Activated T-cell treated with anti-CD3 and anti-CD28 coated beads, Interleukin-2, amount 50 U/mL, for 48 hours (primary cell): Measurements from ENCODE around the gene LRRC4C.
"Not testable (repeated sequence)": the region's sequence is repeated elsewhere in the genome, so short reads cannot be mapped to it uniquely, and the experiment has no call there.

Experiments used
- DNase-seq, 2 experiments: peaks; one replicate each; pipeline ENCODE4 v3.0.0-alpha.2; 2020

The LRRC4C gene

GRCh38 chr11:41003339-41004282 lies 455.8 kb downstream of the LRRC4C start:
- DNase-seq: no peak

DNA sequence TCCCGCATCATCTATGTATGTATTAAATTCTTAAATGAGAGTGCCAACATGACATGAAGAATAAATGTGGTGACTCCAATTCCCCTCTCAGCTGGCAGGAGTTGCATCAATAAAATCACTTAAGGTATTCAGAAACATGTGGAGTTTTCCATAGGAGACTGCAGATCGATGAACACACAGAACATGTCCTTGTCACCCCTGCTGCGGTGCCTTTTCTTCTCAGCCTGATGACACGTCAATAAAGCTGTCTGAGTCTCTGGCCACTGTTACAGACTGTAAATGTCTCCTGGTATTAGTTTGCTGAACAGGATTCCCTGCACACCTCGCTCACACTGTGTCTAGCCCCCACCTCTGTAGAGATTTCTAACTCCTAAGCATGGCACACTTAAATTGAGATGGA lies 460.5 kb downstream of the LRRC4C start:
- DNase-seq: no peak

DNA sequence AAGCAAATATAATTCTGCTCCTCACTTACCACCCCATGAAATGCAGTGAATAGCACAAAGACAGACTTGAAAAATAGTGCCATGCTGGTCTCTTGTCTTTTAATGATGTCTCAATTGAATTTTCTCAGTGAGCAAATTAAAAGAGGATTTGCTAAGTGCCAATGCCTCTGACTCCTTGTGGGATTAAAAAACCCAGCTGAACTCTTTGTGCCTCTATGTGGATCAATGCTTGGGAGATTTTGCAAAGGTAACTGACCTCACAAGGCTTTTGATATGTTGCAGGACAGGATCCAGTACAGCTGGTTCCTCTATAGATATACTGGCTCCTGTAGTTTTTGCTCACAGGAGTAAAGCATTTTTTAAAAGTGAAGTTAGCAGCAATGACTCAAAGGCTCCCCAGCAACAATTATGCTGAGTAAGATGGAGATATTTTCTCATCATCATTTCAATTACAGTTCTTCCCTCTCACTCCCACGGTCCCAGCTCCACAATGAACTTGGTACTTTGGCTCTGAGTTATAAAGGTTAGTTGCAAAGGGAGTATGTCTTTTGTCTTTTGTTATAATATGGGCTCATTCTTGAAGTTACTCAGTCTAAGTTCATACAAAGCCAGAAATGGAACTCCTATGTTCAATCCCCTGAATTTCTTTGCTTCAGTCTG lies 471.5 kb downstream of the LRRC4C start:
- no peak for DNase-seq

- DNase-seq: no peak
Observed at GRCh38 chr11:40986320-40986719, 473.1 kb downstream of the LRRC4C start.

DNA sequence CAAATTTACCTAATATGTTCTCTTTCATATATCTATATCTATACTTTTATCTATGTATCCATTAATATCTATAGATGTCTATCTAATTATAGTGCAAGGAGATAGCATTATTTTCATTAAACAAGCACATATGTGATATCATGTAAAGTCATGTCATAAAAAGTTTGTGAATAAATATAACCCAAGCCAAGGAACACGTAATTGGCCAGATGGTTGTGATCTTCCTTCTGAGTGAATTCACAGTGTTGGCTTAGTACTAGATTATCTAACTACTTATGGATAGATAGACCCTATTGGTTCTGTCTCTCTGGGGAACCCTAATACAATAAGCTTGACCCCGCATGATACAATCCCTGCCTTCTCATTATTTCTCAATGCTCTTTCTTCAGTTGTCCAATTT lies 484.4 kb downstream of the LRRC4C start:
- DNase-seq: no peak

GRCh38 chr11:40974186-40974795 lies 485.2 kb downstream of the LRRC4C start:
- DNase-seq: no peak

- no peak for DNase-seq
Observed at GRCh38 chr11:40958707-40959106, 500.7 kb downstream of the LRRC4C start.

GRCh38 chr11:40952479-40952878 lies 507.0 kb downstream of the LRRC4C start:
- DNase-seq: no peak

DNA sequence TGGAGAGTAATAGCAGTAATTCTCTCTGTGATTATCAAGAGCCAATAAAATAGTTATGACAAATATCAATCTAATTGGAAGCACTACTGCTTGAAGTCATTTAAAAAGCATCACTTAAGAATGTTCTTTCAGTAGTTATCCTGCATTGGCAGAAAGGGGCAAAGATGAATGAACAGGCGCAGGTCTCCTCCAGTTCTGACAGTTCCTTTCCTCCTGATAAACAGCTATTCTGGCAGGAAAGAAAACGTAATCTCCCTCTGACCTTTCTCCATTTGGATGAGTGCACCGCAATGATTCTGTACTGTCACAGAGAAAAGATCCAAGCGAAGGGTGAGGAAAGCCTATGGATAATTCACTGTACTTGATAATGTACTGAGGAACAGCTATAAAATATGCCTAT lies 521.5 kb downstream of the LRRC4C start:
- DNase-seq: no peak

DNA sequence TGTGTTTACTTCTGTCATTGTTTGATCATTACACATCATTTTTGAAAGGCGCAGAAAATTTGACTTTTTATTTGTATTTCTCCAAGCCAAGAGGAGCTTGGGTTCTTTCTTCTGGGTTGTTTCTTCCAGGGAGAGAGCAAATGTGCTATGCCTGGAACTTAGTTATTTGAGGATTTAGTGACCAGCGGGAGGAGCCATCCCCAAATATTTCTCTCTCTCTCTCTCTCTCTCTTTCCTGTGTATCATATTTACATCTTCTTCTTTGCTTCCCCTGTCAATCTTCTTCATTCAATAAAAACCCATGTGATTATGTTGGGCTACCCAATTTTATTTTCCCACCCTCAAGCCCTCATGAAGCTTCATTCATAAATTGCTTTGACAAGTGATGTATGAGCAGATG lies 534.5 kb downstream of the LRRC4C start:
- no peak for DNase-seq

DNA sequence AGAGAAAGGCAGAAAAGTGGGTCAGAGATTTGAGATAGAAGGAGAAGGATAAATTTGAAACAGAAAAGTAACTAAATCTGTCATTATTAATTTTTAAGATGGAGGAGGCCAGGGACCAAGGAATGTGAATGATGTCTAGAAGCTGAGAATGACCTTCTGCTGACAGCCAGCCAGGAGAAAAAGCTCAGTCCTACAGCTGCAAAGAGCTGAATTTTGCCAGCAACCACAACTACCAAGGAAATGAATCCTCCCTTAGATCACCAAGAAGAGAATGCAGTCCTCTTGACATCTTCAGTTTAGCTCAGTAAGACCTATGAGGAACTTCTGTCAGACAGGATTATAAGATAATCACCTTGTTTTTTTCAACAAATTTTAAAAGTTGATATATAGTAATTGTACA lies 538.2 kb downstream of the LRRC4C start:
- no peak for DNase-seq

- DNase-seq: not testable (repeated sequence)
Observed at GRCh38 chr11:40910774-40911173, 548.7 kb downstream of the LRRC4C start.

GRCh38 chr11:40894501-40894900 lies 565.0 kb downstream of the LRRC4C start:
- DNase-seq: no peak

DNA sequence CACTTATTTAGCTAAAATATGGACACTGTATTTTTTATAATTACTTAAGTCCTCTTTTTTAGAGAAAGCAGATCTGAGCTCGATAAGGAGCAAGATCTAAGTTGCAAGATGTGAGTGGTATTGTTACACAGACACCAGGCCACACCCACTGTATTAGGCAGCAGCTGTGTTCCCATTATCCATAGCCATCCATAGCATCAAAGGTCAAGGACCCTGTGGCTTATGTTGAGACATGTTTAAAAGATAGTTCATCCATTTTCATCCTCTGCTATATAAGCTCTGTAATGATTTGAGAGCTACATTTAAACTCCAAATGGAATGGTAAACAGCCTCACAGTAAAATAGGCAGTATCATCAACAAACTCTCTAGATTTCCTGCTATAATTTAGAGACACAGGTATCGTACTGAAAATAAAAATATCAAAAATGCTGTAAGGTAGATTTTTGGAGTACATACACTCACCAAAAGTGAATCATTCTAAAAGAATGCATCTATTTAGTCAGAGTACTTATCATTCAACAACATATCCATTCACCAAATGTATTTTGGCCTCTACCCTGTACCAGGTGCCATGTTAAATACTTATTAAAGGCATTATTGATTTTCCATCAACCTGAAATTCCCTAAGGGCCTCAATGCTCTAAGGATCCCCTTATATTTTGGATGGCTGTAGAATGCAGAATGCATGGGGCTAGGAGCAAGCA lies 574.0 kb downstream of the LRRC4C start:
- no peak for DNase-seq

DNA sequence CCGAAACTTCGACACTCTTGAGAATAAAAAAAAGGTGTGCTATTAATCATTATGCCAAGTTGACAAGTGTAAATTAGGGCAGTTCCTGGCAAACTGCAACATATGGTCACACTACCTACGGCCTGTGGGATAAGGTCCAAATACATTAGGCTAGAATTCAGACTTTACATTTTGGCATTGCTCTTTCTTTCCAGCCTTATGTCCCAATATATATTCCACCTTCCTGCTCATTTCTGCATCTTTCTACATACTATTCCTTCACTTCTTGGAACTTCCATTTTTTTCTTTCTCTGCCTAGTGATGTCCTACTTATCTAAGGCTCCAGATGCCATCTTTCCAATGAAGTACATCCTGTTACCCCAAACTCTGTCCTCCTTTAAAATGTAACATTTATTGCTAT lies 577.2 kb downstream of the LRRC4C start:
- DNase-seq: no peak

DNA sequence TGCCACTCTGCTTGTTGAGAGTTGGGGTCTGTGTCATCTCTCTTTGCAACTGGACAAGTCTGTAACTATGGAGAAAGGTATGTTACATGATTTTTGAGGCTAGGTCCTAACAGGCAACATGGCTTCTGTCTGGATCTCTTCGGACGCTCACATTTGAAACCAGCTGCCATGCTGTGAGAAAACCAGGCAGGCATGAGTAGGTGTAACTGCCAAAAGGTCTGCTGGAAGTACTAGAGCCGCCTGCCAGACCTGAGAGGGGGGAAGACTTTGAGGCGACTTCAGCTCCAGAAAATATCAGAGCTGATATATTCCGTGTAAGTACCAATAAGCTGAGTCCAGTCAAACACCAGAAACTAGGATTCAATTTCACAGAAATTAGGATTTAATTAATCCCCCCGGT lies 579.5 kb downstream of the LRRC4C start:
- DNase-seq: no peak

DNA sequence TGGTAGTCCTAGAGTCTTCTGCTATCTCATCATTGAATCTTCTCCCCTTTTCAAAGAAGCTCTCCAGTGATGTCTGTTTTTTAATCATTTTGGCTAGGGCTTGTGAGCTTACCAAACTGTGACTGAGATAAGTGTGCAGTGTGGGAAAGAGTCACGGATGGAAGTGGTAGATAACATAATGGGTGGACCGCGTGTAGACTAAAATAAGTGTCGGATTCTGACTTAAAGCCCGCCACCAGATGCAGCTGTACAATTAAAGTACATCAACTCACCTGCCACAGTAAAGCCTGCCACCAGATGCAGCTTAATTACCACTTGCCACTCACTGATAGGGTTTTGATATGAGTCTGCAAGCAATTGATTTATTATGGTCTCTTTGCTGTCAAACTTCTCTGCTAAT lies 581.5 kb downstream of the LRRC4C start:
- DNase-seq: no peak

GRCh38 chr11:40877256-40877655 lies 582.2 kb downstream of the LRRC4C start:
- no peak for DNase-seq

DNA sequence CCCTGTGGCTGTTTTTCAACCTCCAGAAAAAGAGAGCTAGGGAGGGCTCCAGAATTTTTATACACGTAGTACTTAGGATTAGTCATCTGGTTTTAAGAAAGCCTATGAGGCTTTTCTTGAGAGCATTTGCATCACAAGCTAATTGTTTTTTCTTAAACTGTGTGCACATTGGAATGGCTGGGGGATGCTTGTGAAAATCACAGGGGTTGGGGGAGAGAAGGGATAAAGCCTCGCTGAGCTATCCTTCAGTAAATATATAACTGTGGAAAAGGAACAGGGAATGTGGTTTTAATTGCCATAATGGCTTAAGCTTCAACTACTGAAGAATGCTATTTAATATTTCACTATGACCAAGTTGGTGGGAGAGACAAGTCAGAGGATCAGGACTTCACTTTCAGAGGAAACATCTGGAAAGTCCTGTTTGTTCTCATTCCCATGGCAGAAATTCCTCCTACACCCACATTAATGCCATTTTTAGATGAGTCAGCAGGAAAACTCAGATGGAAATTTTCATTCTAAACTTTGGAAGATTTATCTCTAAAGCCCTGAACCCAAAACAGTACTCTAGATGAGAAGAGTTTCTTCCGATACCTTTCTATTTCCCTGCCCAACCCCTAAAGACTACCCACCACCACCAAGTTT lies 591.3 kb downstream of the LRRC4C start:
- no peak for DNase-seq

DNA sequence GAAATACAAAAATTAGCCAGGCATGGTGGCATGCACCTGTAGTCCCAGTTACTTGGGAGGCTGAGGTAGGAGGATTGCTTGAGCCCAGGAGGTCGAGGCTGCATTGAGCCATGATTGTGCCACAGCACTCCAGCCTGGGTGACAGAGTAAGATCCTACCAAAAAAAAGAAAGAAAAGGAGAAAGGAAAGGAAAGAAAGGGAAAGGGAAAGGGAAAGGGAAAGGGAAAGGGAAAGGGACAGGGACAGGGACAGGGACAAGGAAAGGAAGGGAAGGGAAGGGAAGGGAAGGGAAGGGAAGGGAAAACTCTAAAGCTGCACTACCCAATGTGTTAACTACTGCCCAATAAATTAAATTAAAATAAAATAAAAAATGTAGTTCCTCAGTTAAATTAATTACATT lies 601.7 kb downstream of the LRRC4C start:
- not testable (repeated sequence) for DNase-seq

DNA sequence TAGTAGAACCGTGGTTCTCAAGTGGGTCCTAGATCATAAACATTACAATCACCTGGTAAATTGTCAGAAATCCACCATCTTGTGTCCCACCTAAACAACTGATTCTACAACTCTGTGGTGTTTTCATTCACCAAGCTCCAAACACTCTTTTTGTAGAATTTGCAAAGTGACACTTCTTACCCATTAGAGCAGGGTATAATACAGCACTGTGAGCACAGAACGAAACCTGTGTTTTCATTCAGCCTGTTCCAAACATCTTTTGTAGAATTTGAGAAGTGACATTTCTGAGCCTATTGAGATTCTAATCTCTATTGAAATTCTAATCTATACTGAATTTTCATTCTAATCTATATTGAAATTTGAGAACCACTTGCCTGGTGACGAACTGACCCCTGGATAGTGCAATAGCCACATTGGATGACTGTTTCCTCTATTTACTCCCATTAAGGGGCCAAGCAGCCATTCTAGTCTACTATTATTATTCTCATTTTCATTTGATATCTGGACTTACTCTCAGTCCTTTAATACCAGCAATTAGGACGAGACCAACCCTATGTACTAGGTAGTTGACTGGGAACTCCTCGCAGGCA lies 616.6 kb downstream of the LRRC4C start:
- DNase-seq: no peak

- no peak for DNase-seq
Observed at GRCh38 chr11:40841231-40841630, 618.2 kb downstream of the LRRC4C start.
